ENCODE measurements around the gene FOLR1.

FOLR1 gene

GRCh38 chr11:72243173-72244059 lies 51.5 kb downstream of the FOLR1 start:
- Histone ChIP-seq H3K4me3 (replicated peaks; ENCODE audit: insufficient read depth, low read length) (no peak overlapping the region), H3K27ac (replicated peaks) (no peak overlapping the region), H3K27me3 (ENCODE audit: insufficient read depth, poor library complexity, severe bottlenecking) (peaks cover 70% of the 10 kb centered on the region)
- DNase-seq (ENCODE audit: low read depth in 1 of 2, low spot score in 1 of 2): no peak
- TF ChIP-seq GABPA (IDR thresholded peaks at IDR 0.05; ENCODE audit: low read depth): no peak
- TF ChIP-seq POLR2AphosphoS5 (IDR thresholded peaks at IDR 0.05; ENCODE audit: low read depth): no peak
- no peak for TF ChIP-seq CTCF (IDR thresholded peaks at IDR 0.05; ENCODE audit: insufficient read depth, low read length)
- TF ChIP-seq SPI1 (IDR thresholded peaks at IDR 0.05; ENCODE audit: borderline replicate concordance, low read depth): no peak
- TF ChIP-seq REST (IDR thresholded peaks at IDR 0.05; ENCODE audit: insufficient replicate concordance, low read depth): no peak

GRCh38 chr11:72244060-72244360 lies 52.1 kb downstream of the FOLR1 start, which contains the start of gene PHOX2A:
PHOX2A (minus strand) TSS chr11:72244176; CDS start chr11:72244004, 172 bp downstream.
- Histone ChIP-seq H3K4me3 (replicated peaks; ENCODE audit: insufficient read depth, low read length) (no peak within 1 kb of the TSS), H3K27me3 (ENCODE audit: insufficient read depth, poor library complexity, severe bottlenecking) (peaks cover 68% of the 10 kb centered on the region), H3K27ac (replicated peaks) (no peak within 1 kb of the TSS)
- TF ChIP-seq CTCF (IDR thresholded peaks at IDR 0.05; ENCODE audit: insufficient read depth, low read length) (no peak), POLR2AphosphoS5 (IDR thresholded peaks at IDR 0.05; ENCODE audit: low read depth) (no peak), SPI1 (IDR thresholded peaks at IDR 0.05; ENCODE audit: borderline replicate concordance, low read depth) (no peak), REST (IDR thresholded peaks at IDR 0.05; ENCODE audit: insufficient replicate concordance, low read depth) (no peak), GABPA (IDR thresholded peaks at IDR 0.05; ENCODE audit: low read depth) (no peak)
- DNase-seq (ENCODE audit: low read depth in 1 of 2, low spot score in 1 of 2): no peak

GRCh38 chr11:72244361-72245262 lies 52.7 kb downstream of the FOLR1 start:
- Histone ChIP-seq H3K4me3 (replicated peaks; ENCODE audit: insufficient read depth, low read length) (no peak overlapping the region), H3K27me3 (ENCODE audit: insufficient read depth, poor library complexity, severe bottlenecking) (peaks cover 64% of the 10 kb centered on the region), H3K27ac (replicated peaks) (no peak overlapping the region)
- DNase-seq (ENCODE audit: low read depth in 1 of 2, low spot score in 1 of 2): no peak
- no peak for TF ChIP-seq SPI1 (IDR thresholded peaks at IDR 0.05; ENCODE audit: borderline replicate concordance, low read depth)
- TF ChIP-seq POLR2AphosphoS5 (IDR thresholded peaks at IDR 0.05; ENCODE audit: low read depth): no peak
- no peak for TF ChIP-seq GABPA (IDR thresholded peaks at IDR 0.05; ENCODE audit: low read depth)
- no peak for TF ChIP-seq REST (IDR thresholded peaks at IDR 0.05; ENCODE audit: insufficient replicate concordance, low read depth)
- no peak for TF ChIP-seq CTCF (IDR thresholded peaks at IDR 0.05; ENCODE audit: insufficient read depth, low read length)
